ENCODE measurements around the gene OR4D1. TPM values are rescaled to one million over a fixed set of nuclear protein-coding genes. Genes with fewer than 3 reads are reported as not detected.

Gene OR4D1
- total and polyA plus RNA-seq, 2 of the 13 experiments (the other 11 are each of a cell fraction or from before 2014, with no cell fraction given), result not detected

GRCh38 chr17:58117382-58117781 lies 30.8 kb upstream of the OR4D1 start:
- no TSS peak for BruUV-seq (replicated peaks)
- FAIRE-seq (no peak), ATAC-seq (no peak), DNase-seq (ENCODE audit: low spot score) (no peak)
- WGBS (ENCODE audit: low lambda C conversion rate), result 21% methylated on average over 5 of the region's 5 CpGs
- intact Hi-C loops (cut with micrococcal nuclease; ENCODE audit: unreplicated experiment) (no loop called here), in situ Hi-C loops (cut with HindIII; ENCODE audit: extremely low pct_ligation_motif_present, low pct_unique_long_range_greater_than_20kb) (loop anchor here (10.0 kb wide), 2 partner anchors 223 to 263 kb away; partner anchors contain the start of gene MRPS23)
- no peak overlapping the region for H3K4me2 ChIP-seq (ENCODE audit: low read depth, low read length)
- H2AFZ ChIP-seq (ENCODE audit: low read length), result no peak overlapping the region
- H4K20me1 ChIP-seq (ENCODE audit: insufficient read depth, low read length), result no peaks in the 10 kb centered on the region
- H3K9ac ChIP-seq (ENCODE audit: insufficient read depth, low read depth, low read length), result no peak overlapping the region
- no peak overlapping the region for H3K27ac ChIP-seq (ENCODE audit: extremely low read length, insufficient read depth, low read length)
- no peaks in the 10 kb centered on the region for H3K36me3 ChIP-seq (replicated peaks in 1 of 2; ENCODE audit: control insufficient read depth in 1 of 2, insufficient read depth in 2 of 2, low read length in 2 of 2)
- no peaks in the 10 kb centered on the region for H3K4me1 ChIP-seq (ENCODE audit: insufficient read depth, low read length)
- peaks cover 0 to 1% of the 10 kb centered on the region in 2 experiments; a peak in 1 of 5 replicates for H3K27me3 ChIP-seq (ENCODE audit: control insufficient read depth in 1 of 2, insufficient read depth in 2 of 2, low read length in 2 of 2)
- no peak overlapping the region for H3K4me3 ChIP-seq (replicated peaks in 1 of 3; ENCODE audit: insufficient read depth in 1 of 3, low read depth in 2 of 3, low read length in 3 of 3)
- ChIA-PET POLR2A (no interaction called here), CTCF (ENCODE audit: low intra/inter-chr PET ratio, low total read pairs) (no interaction called here)
- no peaks in the 10 kb centered on the region for H3K9me3 ChIP-seq (ENCODE audit: low read length)
- no peaks in the 10 kb centered on the region for H3K79me2 ChIP-seq (ENCODE audit: insufficient read depth, low read length)
- TF ChIP-seq ZNF260 (CRISPR knock-in tag; IDR thresholded peaks at IDR 0.05; ENCODE audit: borderline replicate concordance, low read depth) (no peak), FOXK2 (IDR thresholded peaks at IDR 0.05) (0 out of 2 replicates have a peak, but pooled peaks have one; percentile 33), ETV5 (CRISPR knock-in tag; IDR thresholded peaks at IDR 0.05; ENCODE audit: borderline replicate concordance) (no peak), ZNF552 (CRISPR knock-in tag; IDR thresholded peaks at IDR 0.05; ENCODE audit: borderline replicate concordance) (no peak), POGK (CRISPR knock-in tag; conservative IDR thresholded peaks at IDR 0.05) (no peak), ZNF782 (CRISPR knock-in tag; IDR thresholded peaks at IDR 0.05; ENCODE audit: borderline replicate concordance) (no peak), ZNF101 (CRISPR knock-in tag; IDR thresholded peaks at IDR 0.05; ENCODE audit: borderline replicate concordance, low read depth) (no peak), CSRNP1 (CRISPR knock-in tag; IDR thresholded peaks at IDR 0.05) (no peak), PRDM10 (CRISPR knock-in tag; IDR thresholded peaks at IDR 0.05; ENCODE audit: low read depth) (no peak), ZNF431 (CRISPR knock-in tag; IDR thresholded peaks at IDR 0.05; ENCODE audit: borderline replicate concordance, low read depth) (no peak), RFX3 (CRISPR knock-in tag; IDR thresholded peaks at IDR 0.05) (no peak), PATZ1 (CRISPR knock-in tag; IDR thresholded peaks at IDR 0.05) (no peak), NFE2 (CRISPR knock-in tag; IDR thresholded peaks at IDR 0.05) (no peak), ZNF138 (CRISPR knock-in tag; IDR thresholded peaks at IDR 0.05; ENCODE audit: low read depth) (no peak), ZNF784 (CRISPR knock-in tag; IDR thresholded peaks at IDR 0.05; ENCODE audit: borderline replicate concordance) (no peak)

Data from HepG2 (cell line).